GM21515 (cell line): ENCODE measurements around the gene MAP1LC3B.

ENCODE experiments used
- ATAC-seq: cut with Tn5 transposase; IDR thresholded peaks from one replicate; pipeline ENCODE4 v1.9.1; 2021; ENCODE audit not compliant: unreplicated experiment

The MAP1LC3B gene

GRCh38 chr16:87407511-87408112, 15.5 kb downstream of the MAP1LC3B start:
- ATAC-seq: no peak

- no peak for ATAC-seq
Measured at GRCh38 chr16:87409153-87409552, 17.0 kb downstream of the MAP1LC3B start.

GRCh38 chr16:87409781-87410180, 17.6 kb downstream of the MAP1LC3B start:
- ATAC-seq: no peak

- ATAC-seq: no peak
Measured at GRCh38 chr16:87410530-87410929, 18.4 kb downstream of the MAP1LC3B start.

GRCh38 chr16:87410968-87411367, 18.8 kb downstream of the MAP1LC3B start:
- no peak for ATAC-seq

GRCh38 chr16:87411375-87412271, 19.5 kb downstream of the MAP1LC3B start:
- ATAC-seq: no peak

- no peak for ATAC-seq
Measured at GRCh38 chr16:87412371-87412995, 20.3 kb downstream of the MAP1LC3B start.

- no peak for ATAC-seq
Measured at GRCh38 chr16:87412996-87413421, 20.9 kb downstream of the MAP1LC3B start.

- no peak for ATAC-seq
Measured at GRCh38 chr16:87414251-87414680, 22.1 kb downstream of the MAP1LC3B start.

GRCh38 chr16:87415441-87415840, 23.3 kb downstream of the MAP1LC3B start:
- no peak for ATAC-seq

- ATAC-seq: no peak
Measured at GRCh38 chr16:87416826-87417527, 24.8 kb downstream of the MAP1LC3B start.

GRCh38 chr16:87417528-87417910, 25.4 kb downstream of the MAP1LC3B start:
- ATAC-seq: no peak

- ATAC-seq: no peak
Measured at GRCh38 chr16:87418216-87418615, 26.1 kb downstream of the MAP1LC3B start.

- no peak for ATAC-seq
Measured at GRCh38 chr16:87418644-87419043, 26.5 kb downstream of the MAP1LC3B start.

GRCh38 chr16:87420026-87421002, 28.2 kb downstream of the MAP1LC3B start:
- no peak for ATAC-seq

- ATAC-seq: no peak
Measured at GRCh38 chr16:87421003-87421912, 29.1 kb downstream of the MAP1LC3B start.

- ATAC-seq: no peak
Measured at GRCh38 chr16:87422106-87422505, 30.0 kb downstream of the MAP1LC3B start.

- ATAC-seq: no peak
Measured at GRCh38 chr16:87423429-87423828, 31.3 kb downstream of the MAP1LC3B start.

GRCh38 chr16:87424266-87424665, 32.1 kb downstream of the MAP1LC3B start:
- ATAC-seq: no peak
